ENCODE measurements around the gene PCDHGB3. TPM values are rescaled to one million over a fixed set of nuclear protein-coding genes. Genes with fewer than 3 reads are reported as not detected.

PCDHGB3 gene
- polyA plus RNA-seq, 1 donor from 2014 or later, result not detected

DNA sequence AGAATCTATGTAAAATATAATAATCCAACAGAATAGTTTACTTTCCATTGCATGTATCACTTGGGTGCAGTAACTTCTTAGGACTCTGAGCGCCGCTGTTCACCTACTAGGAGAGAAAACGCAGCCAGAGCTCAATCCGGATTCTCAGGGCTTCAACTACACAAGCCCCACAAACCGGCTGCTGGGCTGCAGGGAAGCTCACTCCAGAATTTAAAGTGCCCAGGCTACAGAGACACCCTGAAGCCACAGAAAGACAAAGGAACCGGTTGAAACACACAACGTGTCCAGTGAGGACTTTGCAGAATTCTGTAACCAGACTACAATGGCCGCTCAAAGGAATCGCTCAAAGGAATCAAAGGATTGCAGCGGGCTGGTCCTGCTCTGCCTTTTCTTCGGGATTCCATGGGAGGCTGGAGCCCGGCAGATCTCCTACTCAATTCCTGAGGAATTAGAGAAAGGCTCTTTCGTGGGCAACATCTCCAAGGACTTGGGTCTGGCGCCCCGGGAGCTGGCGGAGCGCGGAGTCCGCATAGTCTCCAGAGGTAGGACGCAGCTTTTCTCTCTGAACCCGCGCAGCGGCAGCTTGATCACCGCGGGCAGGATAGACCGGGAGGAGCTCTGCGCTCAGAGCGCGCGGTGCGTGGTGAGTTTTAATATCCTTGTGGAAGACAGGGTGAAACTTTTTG lies 43.0 kb downstream of the PCDHGB3 start, which contains the start of gene PCDHGA10:
TSS of gene PCDHGA10 (plus strand) at position 134 of the 686 bp plus-strand sequence. CDS start at position 323, 189 bp downstream.
- H3K9ac ChIP-seq (ENCODE audit: low read length), result peak within 1 kb of the TSS; percentile 25
- H3K4me3 ChIP-seq (ENCODE audit: low read length), result peak within 1 kb of the TSS; percentile 66
- peak within 1 kb of the TSS; percentile 45 for H3K27ac ChIP-seq (ENCODE audit: low read length)
- TF ChIP-seq MXI1 (conservative IDR thresholded peaks at IDR 0.05; ENCODE audit: poor library complexity, severe bottlenecking) (no peak), EP300 (conservative IDR thresholded peaks at IDR 0.05; ENCODE audit: poor library complexity, severe bottlenecking) (no peak), TAF1 (IDR thresholded peaks at IDR 0.05; ENCODE audit: low read depth) (no peak), SMC3 (conservative IDR thresholded peaks at IDR 0.05; ENCODE audit: poor library complexity) (peak; percentile 46), RAD21 (conservative IDR thresholded peaks at IDR 0.05) (peak; percentile 56), POLR2AphosphoS5 (IDR thresholded peaks at IDR 0.05) (no peak), EZH2 (IDR thresholded peaks at IDR 0.05; ENCODE audit: borderline replicate concordance, insufficient read depth, low read length, poor library complexity, severe bottlenecking) (no peak)
- TF ChIP-seq, protein P1, sequence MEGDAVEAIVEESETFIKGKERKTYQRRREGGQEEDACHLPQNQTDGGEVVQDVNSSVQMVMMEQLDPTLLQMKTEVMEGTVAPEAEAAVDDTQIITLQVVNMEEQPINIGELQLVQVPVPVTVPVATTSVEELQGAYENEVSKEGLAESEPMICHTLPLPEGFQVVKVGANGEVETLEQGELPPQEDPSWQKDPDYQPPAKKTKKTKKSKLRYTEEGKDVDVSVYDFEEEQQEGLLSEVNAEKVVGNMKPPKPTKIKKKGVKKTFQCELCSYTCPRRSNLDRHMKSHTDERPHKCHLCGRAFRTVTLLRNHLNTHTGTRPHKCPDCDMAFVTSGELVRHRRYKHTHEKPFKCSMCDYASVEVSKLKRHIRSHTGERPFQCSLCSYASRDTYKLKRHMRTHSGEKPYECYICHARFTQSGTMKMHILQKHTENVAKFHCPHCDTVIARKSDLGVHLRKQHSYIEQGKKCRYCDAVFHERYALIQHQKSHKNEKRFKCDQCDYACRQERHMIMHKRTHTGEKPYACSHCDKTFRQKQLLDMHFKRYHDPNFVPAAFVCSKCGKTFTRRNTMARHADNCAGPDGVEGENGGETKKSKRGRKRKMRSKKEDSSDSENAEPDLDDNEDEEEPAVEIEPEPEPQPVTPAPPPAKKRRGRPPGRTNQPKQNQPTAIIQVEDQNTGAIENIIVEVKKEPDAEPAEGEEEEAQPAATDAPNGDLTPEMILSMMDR (IDR thresholded peaks at IDR 0.05; ENCODE audit: poor library complexity, severe bottlenecking), result peak; percentile 52
- TF ChIP-seq, protein P2, sequence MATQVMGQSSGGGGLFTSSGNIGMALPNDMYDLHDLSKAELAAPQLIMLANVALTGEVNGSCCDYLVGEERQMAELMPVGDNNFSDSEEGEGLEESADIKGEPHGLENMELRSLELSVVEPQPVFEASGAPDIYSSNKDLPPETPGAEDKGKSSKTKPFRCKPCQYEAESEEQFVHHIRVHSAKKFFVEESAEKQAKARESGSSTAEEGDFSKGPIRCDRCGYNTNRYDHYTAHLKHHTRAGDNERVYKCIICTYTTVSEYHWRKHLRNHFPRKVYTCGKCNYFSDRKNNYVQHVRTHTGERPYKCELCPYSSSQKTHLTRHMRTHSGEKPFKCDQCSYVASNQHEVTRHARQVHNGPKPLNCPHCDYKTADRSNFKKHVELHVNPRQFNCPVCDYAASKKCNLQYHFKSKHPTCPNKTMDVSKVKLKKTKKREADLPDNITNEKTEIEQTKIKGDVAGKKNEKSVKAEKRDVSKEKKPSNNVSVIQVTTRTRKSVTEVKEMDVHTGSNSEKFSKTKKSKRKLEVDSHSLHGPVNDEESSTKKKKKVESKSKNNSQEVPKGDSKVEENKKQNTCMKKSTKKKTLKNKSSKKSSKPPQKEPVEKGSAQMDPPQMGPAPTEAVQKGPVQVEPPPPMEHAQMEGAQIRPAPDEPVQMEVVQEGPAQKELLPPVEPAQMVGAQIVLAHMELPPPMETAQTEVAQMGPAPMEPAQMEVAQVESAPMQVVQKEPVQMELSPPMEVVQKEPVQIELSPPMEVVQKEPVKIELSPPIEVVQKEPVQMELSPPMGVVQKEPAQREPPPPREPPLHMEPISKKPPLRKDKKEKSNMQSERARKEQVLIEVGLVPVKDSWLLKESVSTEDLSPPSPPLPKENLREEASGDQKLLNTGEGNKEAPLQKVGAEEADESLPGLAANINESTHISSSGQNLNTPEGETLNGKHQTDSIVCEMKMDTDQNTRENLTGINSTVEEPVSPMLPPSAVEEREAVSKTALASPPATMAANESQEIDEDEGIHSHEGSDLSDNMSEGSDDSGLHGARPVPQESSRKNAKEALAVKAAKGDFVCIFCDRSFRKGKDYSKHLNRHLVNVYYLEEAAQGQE (IDR thresholded peaks at IDR 0.05; ENCODE audit: borderline replicate concordance), result no peak
- peaks cover 60% of the 10 kb centered on the region for H3K79me2 ChIP-seq (replicated peaks; ENCODE audit: insufficient read depth, low read length)
- peaks cover 5% of the 10 kb centered on the region for H3F3A ChIP-seq (ENCODE audit: insufficient read depth, low read length, poor library complexity, severe bottlenecking)
- H3K9me2 ChIP-seq (ENCODE audit: insufficient read depth, low read length), result no peaks in the 10 kb centered on the region
- peaks cover 76% of the 10 kb centered on the region for H3K9me3 ChIP-seq (ENCODE audit: low read length)
- H2AFZ ChIP-seq (ENCODE audit: low read depth, low read length), result no peak within 1 kb of the TSS
- H3K4me2 ChIP-seq (ENCODE audit: low read length), result no peak within 1 kb of the TSS
- H3K27me3 ChIP-seq (ENCODE audit: insufficient read depth, low read depth, low read length), result no peaks in the 10 kb centered on the region
- H4K20me1 ChIP-seq (ENCODE audit: insufficient read depth), result no peaks in the 10 kb centered on the region
- peaks cover 76% of the 10 kb centered on the region for H3K36me3 ChIP-seq (ENCODE audit: insufficient read depth, low read length)

DNA sequence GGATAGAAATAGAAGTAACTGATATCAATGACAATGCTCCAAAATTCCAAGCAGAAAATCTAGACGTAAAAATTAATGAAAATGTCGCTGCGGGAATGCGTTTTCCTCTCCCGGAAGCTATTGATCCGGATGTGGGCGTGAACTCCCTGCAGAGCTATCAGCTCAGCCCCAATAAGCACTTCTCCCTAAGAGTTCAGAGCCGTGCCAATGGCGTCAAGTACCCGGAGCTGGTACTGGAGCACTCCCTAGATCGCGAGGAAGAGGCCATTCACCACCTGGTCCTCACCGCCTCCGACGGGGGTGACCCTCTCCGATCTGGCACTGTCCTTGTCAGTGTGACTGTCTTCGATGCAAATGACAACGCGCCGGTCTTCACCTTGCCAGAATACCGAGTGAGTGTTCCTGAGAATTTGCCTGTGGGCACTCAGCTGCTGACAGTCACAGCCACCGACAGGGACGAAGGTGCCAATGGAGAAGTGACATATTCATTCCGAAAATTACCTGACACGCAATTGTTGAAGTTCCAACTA lies 43.6 kb downstream of the PCDHGB3 start:
- H3K79me2 ChIP-seq (replicated peaks; ENCODE audit: insufficient read depth, low read length), result peaks cover 66% of the 10 kb centered on the region
- peak overlapping the region; percentile 66 for H3K4me3 ChIP-seq (ENCODE audit: low read length)
- H3K27ac ChIP-seq (ENCODE audit: low read length), result peak overlapping the region; percentile 45
- TF ChIP-seq EP300 (conservative IDR thresholded peaks at IDR 0.05; ENCODE audit: poor library complexity, severe bottlenecking) (no peak), SMC3 (conservative IDR thresholded peaks at IDR 0.05; ENCODE audit: poor library complexity) (no peak), TAF1 (IDR thresholded peaks at IDR 0.05; ENCODE audit: low read depth) (no peak), MXI1 (conservative IDR thresholded peaks at IDR 0.05; ENCODE audit: poor library complexity, severe bottlenecking) (no peak), POLR2AphosphoS5 (IDR thresholded peaks at IDR 0.05) (no peak), EZH2 (IDR thresholded peaks at IDR 0.05; ENCODE audit: borderline replicate concordance, insufficient read depth, low read length, poor library complexity, severe bottlenecking) (no peak), RAD21 (conservative IDR thresholded peaks at IDR 0.05) (no peak)
- TF ChIP-seq, protein P1 (IDR thresholded peaks at IDR 0.05; ENCODE audit: poor library complexity, severe bottlenecking), result no peak
- TF ChIP-seq, protein P2 (IDR thresholded peaks at IDR 0.05; ENCODE audit: borderline replicate concordance), result no peak
- no peaks in the 10 kb centered on the region for H3K27me3 ChIP-seq (ENCODE audit: insufficient read depth, low read depth, low read length)
- peaks cover 82% of the 10 kb centered on the region for H3K36me3 ChIP-seq (ENCODE audit: insufficient read depth, low read length)
- H2AFZ ChIP-seq (ENCODE audit: low read depth, low read length), result no peak overlapping the region
- H3F3A ChIP-seq (ENCODE audit: insufficient read depth, low read length, poor library complexity, severe bottlenecking), result peaks cover 3% of the 10 kb centered on the region
- peaks cover 81% of the 10 kb centered on the region for H3K9me3 ChIP-seq (ENCODE audit: low read length)
- H3K9me2 ChIP-seq (ENCODE audit: insufficient read depth, low read length), result no peaks in the 10 kb centered on the region
- H3K4me2 ChIP-seq (ENCODE audit: low read length), result no peak overlapping the region
- H4K20me1 ChIP-seq (ENCODE audit: insufficient read depth), result no peaks in the 10 kb centered on the region
- H3K9ac ChIP-seq (ENCODE audit: low read length), result no peak overlapping the region

Data from neural cell (in vitro differentiated cells).